H1 (cell line): Measurements from ENCODE around the gene CFAP298. TPM values are rescaled to one million over a fixed set of nuclear protein-coding genes. Genes with fewer than 3 reads are reported as not detected.

Experiments
- CTCF ChIA-PET: fragments of 300-600 bp; sonication (Branson Sonifier 250); formaldehyde crosslinking; loops from one replicate; lab custom pipeline; 2021; ENCODE audit not compliant: partially characterized antibody; lab: Charles Lee
- POLR2A ChIA-PET: fragments of 300-600 bp; sonication (Branson Sonifier 250); formaldehyde crosslinking; loops from one replicate; lab custom pipeline; 2021; ENCODE audit warnings: inconsistent platforms; ENCODE audit not compliant: partially characterized antibody; lab: Charles Lee
- DNase-seq, 2 experiments: peaks; one replicate each; pipeline versions ENCODE4 v3.0.0 to v3.0.0-alpha.2; 2010 to 2022; ENCODE audit warnings: low spot score in 2 of 2, low read depth in 1 of 2, mixed read lengths in 1 of 2
- FAIRE-seq: peaks from 2 replicates; lab custom pipeline; 2011; peaks lifted over from hg19 to GRCh38; lab: Jason Lieb, UNC
- H2AFZ ChIP-seq: 2 replicates; pipeline ENCODE4 v1.8.1; 2012; ENCODE audit warnings: low read length, inconsistent platforms
- H2AK5ac ChIP-seq: 2 replicates; pipeline ENCODE4 v1.6.1; 2013; ENCODE audit warnings: low read depth, low read length
- H2BK120ac ChIP-seq: replicated peaks from 2 replicates; pipeline ENCODE3; 2013; ENCODE audit warnings: low read depth, low read length, inconsistent platforms
- H2BK12ac ChIP-seq: 2 replicates; pipeline ENCODE4 v1.6.1; 2013; ENCODE audit warnings: low read depth, low read length
- H2BK15ac ChIP-seq: 2 replicates; pipeline ENCODE4 v1.6.1; 2013; ENCODE audit warnings: low read length
- H2BK20ac ChIP-seq: 2 replicates; pipeline ENCODE4 v1.6.1; 2013; ENCODE audit warnings: low read length
- H2BK5ac ChIP-seq: 2 replicates; pipeline ENCODE4 v1.6.1; 2013; ENCODE audit warnings: low read depth, low read length
- H3K14ac ChIP-seq: 2 replicates; pipeline ENCODE4 v1.6.1; 2013; ENCODE audit warnings: inconsistent platforms; ENCODE audit not compliant: insufficient read length
- H3K18ac ChIP-seq: 2 replicates; pipeline ENCODE4 v1.6.1; 2013; ENCODE audit warnings: low read length; ENCODE audit errors: extremely low read depth
- H3K23ac ChIP-seq: 2 replicates; pipeline ENCODE4 v1.6.1; 2013; ENCODE audit warnings: inconsistent platforms; ENCODE audit not compliant: insufficient read length
- H3K23me2 ChIP-seq: 2 replicates; pipeline ENCODE4 v1.6.1; 2013; ENCODE audit warnings: low read depth, low read length
- H3K27ac ChIP-seq: 2 replicates; pipeline ENCODE4 v1.6.1; 2011; ENCODE audit warnings: low read depth, low read length, inconsistent platforms
- H3K27me3 ChIP-seq, 4 experiments: replicated peaks in 1 of 4; 1 replicate in 1 of 4; 2 replicates in 3 of 4; pipeline versions ENCODE4 v1.6.1 to v1.8.1; 2011 to 2013; ENCODE audit warnings: low read length in 3 of 4, mild to moderate bottlenecking in 3 of 4, inconsistent platforms in 2 of 4, mixed read lengths in 2 of 4, moderate library complexity in 1 of 4; ENCODE audit not compliant: control insufficient read depth in 3 of 4, insufficient read depth in 3 of 4; ENCODE audit errors: extremely low read depth in 1 of 4
- H3K36me3 ChIP-seq, 4 experiments: 2 replicates each; pipeline versions ENCODE4 v1.6.1 to v1.8.1; 2011 to 2013; ENCODE audit warnings: mild to moderate bottlenecking in 4 of 4, low read length in 3 of 4, moderate library complexity in 2 of 4, control low read depth in 1 of 4, inconsistent platforms in 1 of 4; ENCODE audit not compliant: insufficient read depth in 4 of 4, control insufficient read depth in 2 of 4
- H3K4ac ChIP-seq: replicated peaks from 2 replicates; pipeline ENCODE3; 2013; ENCODE audit warnings: low read length, low read depth, mixed read lengths, inconsistent platforms; ENCODE audit not compliant: insufficient read length
- H3K4me1 ChIP-seq, 4 experiments: replicated peaks in 1 of 4; 1 replicate in 1 of 4; 2 replicates in 3 of 4; pipeline versions ENCODE4 v1.6.1 to v1.8.1; 2011 to 2013; ENCODE audit warnings: low read length in 3 of 4, inconsistent platforms in 2 of 4, mixed read lengths in 1 of 4; ENCODE audit not compliant: insufficient read depth in 4 of 4, control insufficient read depth in 3 of 4
- H3K4me2 ChIP-seq, 2 experiments: 2 replicates each; pipeline versions ENCODE4 v1.6.1 to v1.8.1; 2011 to 2013; ENCODE audit warnings: low read depth in 2 of 2, low read length in 2 of 2, control low read depth in 1 of 2, inconsistent platforms in 1 of 2, mild to moderate bottlenecking in 1 of 2; ENCODE audit not compliant: insufficient read depth in 1 of 2
- H3K4me3 ChIP-seq, 4 experiments: fragments of 200-600, 300-600 bp in 1 of 4; sonication (generic), shearing (Covaris generic), sonication (Bioruptor Twin) in 1 of 4; 2 replicates each; pipeline versions ENCODE4 v1.5.1 to v1.8.1; 2011 to 2016; ENCODE audit warnings: low read length in 4 of 4, low read depth in 3 of 4, control low read depth in 2 of 4, inconsistent platforms in 2 of 4, mild to moderate bottlenecking in 2 of 4, mixed read lengths in 1 of 4, moderate library complexity in 1 of 4; ENCODE audit not compliant: insufficient read depth in 2 of 4; ENCODE audit errors: extremely low read depth in 1 of 4
- H3K56ac ChIP-seq: replicated peaks from 2 replicates; pipeline ENCODE3; 2013; ENCODE audit warnings: low read depth, mild to moderate bottlenecking, mixed read lengths, low read length, inconsistent platforms; ENCODE audit not compliant: insufficient read length
- H3K79me1 ChIP-seq: 2 replicates; pipeline ENCODE4 v1.6.1; 2013; ENCODE audit warnings: low read depth, low read length, control low read depth
- H3K79me2 ChIP-seq, 2 experiments: 2 replicates each; pipeline versions ENCODE4 v1.6.1 to v1.8.1; 2012 to 2013; ENCODE audit warnings: low read length in 2 of 2, mild to moderate bottlenecking in 2 of 2, inconsistent platforms in 1 of 2; ENCODE audit not compliant: insufficient read depth in 2 of 2, control insufficient read depth in 1 of 2
- H3K9ac ChIP-seq, 4 experiments: replicated peaks in 1 of 4; 1 replicate in 1 of 4; 2 replicates in 3 of 4; pipeline versions ENCODE4 v1.6.1 to v1.8.1; 2011 to 2013; ENCODE audit warnings: low read depth in 3 of 4, low read length in 3 of 4, control low read depth in 2 of 4, mild to moderate bottlenecking in 2 of 4, moderate library complexity in 2 of 4, inconsistent platforms in 1 of 4; ENCODE audit errors: extremely low read depth in 1 of 4
- H3K9me3 ChIP-seq, 2 experiments: 2 replicates each; pipeline versions ENCODE4 v1.6.1 to v1.8.1; 2012 to 2013; ENCODE audit warnings: mild to moderate bottlenecking in 2 of 2, moderate library complexity in 2 of 2, control low read depth in 1 of 2, inconsistent platforms in 1 of 2, low read depth in 1 of 2, low read length in 1 of 2, mixed read lengths in 1 of 2; ENCODE audit not compliant: insufficient read depth in 2 of 2
- H4K20me1 ChIP-seq, 2 experiments: replicated peaks in 1 of 2; 2 replicates each; pipeline versions ENCODE3 to v1.8.1; 2011 to 2013; ENCODE audit warnings: inconsistent platforms in 2 of 2, low read length in 2 of 2, mild to moderate bottlenecking in 1 of 2; ENCODE audit not compliant: insufficient read depth in 2 of 2, control insufficient read depth in 1 of 2
- H4K5ac ChIP-seq: 2 replicates; pipeline ENCODE4 v1.6.1; 2013; ENCODE audit warnings: low read length, low read depth, mixed read lengths, inconsistent platforms; ENCODE audit not compliant: insufficient read length
- H4K8ac ChIP-seq: 2 replicates; pipeline ENCODE4 v1.8.0; 2013; ENCODE audit warnings: mild to moderate bottlenecking, moderate library complexity, low read length, inconsistent platforms; ENCODE audit not compliant: insufficient read depth; ENCODE audit errors: extremely low read depth
- H4K91ac ChIP-seq: replicated peaks from 2 replicates; pipeline ENCODE3; 2013; ENCODE audit warnings: low read length, mixed read lengths, inconsistent platforms; ENCODE audit not compliant: insufficient read length
- CEBPB ChIP-seq: IDR thresholded peaks from 2 replicates; pipeline ENCODE4 v1.6.1; 2012; ENCODE audit warnings: low read depth, low read length
- CHD2 ChIP-seq: IDR thresholded peaks from 2 replicates; pipeline ENCODE4 v1.6.1; 2012; ENCODE audit warnings: low read length, improper control_type of control experiment
- GTF2F1 ChIP-seq: IDR thresholded peaks from 2 replicates; pipeline ENCODE4 v1.6.1; 2012; ENCODE audit warnings: low read depth, low read length, improper control_type of control experiment, borderline replicate concordance
- HDAC6 ChIP-seq: IDR thresholded peaks from one replicate; pipeline ENCODE4 v1.7.1; 2012; ENCODE audit warnings: low read depth, mild to moderate bottlenecking, inconsistent platforms, low read length, moderate library complexity
- JUND ChIP-seq: IDR thresholded peaks from 2 replicates; pipeline ENCODE4 v1.6.1; 2011; ENCODE audit warnings: mild to moderate bottlenecking, improper control_type of control experiment, low read length
- RNF2 ChIP-seq: fragments of 200-900, 300-1000 bp; sonication (generic); IDR thresholded peaks from 2 replicates; pipeline ENCODE4 v1.7.1; 2016; ENCODE audit warnings: borderline replicate concordance, low read depth, mild to moderate bottlenecking, antibody characterized with exemption, low read length; ENCODE audit not compliant: poor library complexity, severe bottlenecking; ENCODE audit errors: missing control alignments
- RXRA ChIP-seq: IDR thresholded peaks from 2 replicates; pipeline ENCODE4 v1.6.1; 2011; ENCODE audit warnings: low read depth, mild to moderate bottlenecking, low read length, moderate library complexity; ENCODE audit not compliant: insufficient read depth
- TAF7 ChIP-seq: optimal IDR thresholded peaks from 2 replicates; pipeline ENCODE3; 2011; ENCODE audit warnings: low read depth, mild to moderate bottlenecking, inconsistent platforms, low read length, moderate library complexity, borderline replicate concordance
- TCF12 ChIP-seq: IDR thresholded peaks from 2 replicates; pipeline ENCODE4 v1.6.1; 2011; ENCODE audit warnings: low read depth, mild to moderate bottlenecking, low read length
- WGBS, 2 experiments: shearing (Covaris generic) in 1 of 2; methylation state at CpG; one replicate each; pipeline versions ENCODE4 v1.1.6 to v1.1.7; 2013 to 2015; ENCODE audit warnings: low lambda C conversion rate in 2 of 2, mixed read lengths in 2 of 2, inconsistent platforms in 1 of 2, low coverage in 1 of 2, missing lambda C conversion rate in 1 of 2; ENCODE audit not compliant: insufficient replicate concordance in 2 of 2, insufficient coverage in 1 of 2, insufficient read length in 1 of 2; ENCODE audit errors: extremely low coverage in 1 of 2, missing lambda C conversion rate in 1 of 2; 5-methylcytosine and 5-hydroxymethylcytosine counted together
- polyA plus RNA-seq, 7 experiments: library from polyadenylated mRNA; depleted of rRNA in 3 of 7; stranded (reverse) in 5 of 7; unstranded in 2 of 7; fragments of >200 nt in 5 of 7; fragments of 200-250 nt in 2 of 7; gene quantifications; 1 replicate in 5 of 7; 2 replicates in 1 of 7; 4 replicates in 1 of 7; pipeline versions ENCODE4 v1.2.1 to v1.2.3, GENCODE V29; 2011 to 2013; ENCODE audit warnings: missing spikeins in 2 of 7, mixed read lengths in 2 of 7
- total RNA-seq: library from RNA; stranded (reverse); fragmentation: NEBNext Ultra II Directional; extraction: Animal tissue kit (Norgen Biotek cat#: 25700); gene quantifications from 2 replicates; pipeline ENCODE4 v1.2.1, GENCODE V29; 2021

CFAP298 gene
- total and polyA plus RNA-seq, 2 of the 8 experiments (the other 6 are each of a cell fraction or from before 2014, with no cell fraction given): 43.0 to 68.1 TPM

- ChIA-PET CTCF (interaction anchor here (0.5 to 1.5 kb wide), 2 partner anchors 67 to 115 kb away, joined by 3 read pairs; no protein-coding TSS in a partner anchor), POLR2A (interaction anchor here (1.0 to 1.7 kb wide), 2 partner anchors 9 to 221 kb away, joined by 3 to 5 read pairs; no protein-coding TSS in a partner anchor)
- Histone ChIP-seq H3K56ac (no peak overlapping the region), H3K9me3 (no peaks in the 10 kb centered on the region), H3K4me2 (peak overlapping the region; percentile 74 to 85), H4K8ac (no peak overlapping the region), H3K23ac (no peak overlapping the region), H3K79me1 (0 out of 2 replicates have a peak, but pooled peaks cover 2% of the 10 kb centered on the region), H2BK5ac (no peak overlapping the region), H4K91ac (no peak overlapping the region), H2BK120ac (no peak overlapping the region), H2BK20ac (no peak overlapping the region), H2BK15ac (no peak overlapping the region), H4K5ac (no peak overlapping the region), H2BK12ac (no peak overlapping the region), H2AK5ac (no peak overlapping the region), H2AFZ (no peak overlapping the region), H3K4me1 (no peaks in the 10 kb centered on the region; a peak in 1 of 7 replicates), H3K14ac (no peak overlapping the region), H3K27ac (no peak overlapping the region), H3K18ac (no peak overlapping the region), H4K20me1 (no peaks in the 10 kb centered on the region), H3K9ac (no peak overlapping the region), H3K23me2 (peaks cover 8% of the 10 kb centered on the region), H3K4ac (no peak overlapping the region), H3K36me3 (peaks cover 0 to 16% (median 6%) of the 10 kb centered on the region in 4 experiments; a peak in 4 of 8 replicates), H3K4me3 (peak overlapping the region; percentile 81 to 99 (median 96); a peak in 6 of 8 replicates), H3K79me2 (peaks cover 0 to 27% of the 10 kb centered on the region in 2 experiments; a peak in 2 of 4 replicates), H3K27me3 (no peaks in the 10 kb centered on the region)
- TF ChIP-seq RXRA (no peak), CEBPB (no peak), GTF2F1 (no peak), RNF2 (no peak), CHD2 (no peak), TAF7 (no peak), TCF12 (no peak), JUND (no peak), HDAC6 (no peak)
- FAIRE-seq: no peak
- WGBS, 2 experiments: 90% methylated on average over 16 of the region's 16 CpGs; no CpG with 5 or more reads in 1 of the 2 experiments
- no peak for DNase-seq
Measured at GRCh38 chr21:32613436-32614043, 1.4 kb upstream of the CFAP298 start.
